ENCODE results near the gene TMEM254.
"Not testable (repeated sequence)": the region's sequence is repeated elsewhere in the genome, so short reads cannot be mapped to it uniquely, and the experiment has no call there.

Gene TMEM254

DNA sequence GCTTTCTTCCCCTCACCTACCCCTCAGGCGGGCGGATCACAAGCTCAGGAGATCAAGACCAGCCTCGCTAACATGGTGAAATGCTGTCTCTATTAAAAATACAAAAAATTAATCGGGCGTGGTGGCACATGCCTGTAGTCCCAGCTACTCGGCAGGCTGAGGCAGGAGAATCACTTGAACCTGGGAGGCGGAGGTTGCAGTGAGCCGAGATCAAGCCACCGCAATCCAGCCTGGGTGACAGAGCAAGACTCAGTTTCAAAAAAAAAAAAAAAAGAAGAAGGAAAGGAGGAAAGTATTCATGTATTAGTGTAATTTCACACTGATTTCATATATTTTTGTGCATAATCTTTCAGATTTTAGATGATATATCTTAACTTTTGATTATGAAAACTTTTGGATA is 55.2 kb downstream of the TMEM254 start:
- not testable (repeated sequence) for DNase-seq

GRCh38 chr10:80136134-80136571 is 57.7 kb downstream of the TMEM254 start:
- DNase-seq, result no peak

- DNase-seq, result no peak
Measured at GRCh38 chr10:80137031-80137862, 58.8 kb downstream of the TMEM254 start.

DNA sequence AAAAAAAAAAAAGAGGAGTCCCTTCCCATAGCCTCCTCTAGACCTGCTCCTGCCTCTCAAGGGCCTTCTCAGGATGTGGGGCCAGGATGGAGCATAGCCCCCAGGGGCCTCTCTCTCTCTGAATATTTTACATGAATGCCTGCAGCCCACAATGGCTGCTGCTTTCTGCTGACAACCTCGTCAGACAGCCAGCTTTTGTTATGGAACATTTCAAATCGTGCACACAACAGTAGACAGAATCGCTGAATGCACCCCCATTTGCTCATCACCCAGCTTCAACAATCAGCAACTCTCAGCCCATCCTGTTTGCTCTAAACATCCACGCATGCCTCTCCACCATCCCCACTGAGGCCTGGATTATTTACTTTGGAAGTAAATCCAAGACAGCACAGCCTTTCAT is 59.5 kb downstream of the TMEM254 start:
- no peak for DNase-seq

- no peak for DNase-seq
Measured at GRCh38 chr10:80139265-80139664, 60.8 kb downstream of the TMEM254 start.

DNA sequence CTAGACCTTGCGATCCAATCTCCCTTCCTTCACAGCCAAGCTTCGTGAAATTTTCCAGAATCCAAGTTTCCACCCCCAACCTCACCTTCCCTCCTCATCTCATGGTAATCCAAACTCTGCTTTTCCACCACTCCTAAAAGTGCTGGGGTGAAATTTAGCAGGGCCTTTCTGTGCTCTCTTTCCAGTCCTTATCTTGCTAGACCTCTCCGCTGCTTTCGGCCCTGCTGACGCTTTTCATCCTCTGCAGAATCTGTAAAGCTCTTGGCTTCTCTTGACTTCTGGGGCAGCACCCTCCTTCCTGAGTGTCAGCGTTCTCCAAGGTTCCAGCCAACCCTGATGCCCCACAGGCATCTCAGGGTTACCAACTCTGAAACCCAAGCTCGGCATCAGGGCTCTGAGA is 61.8 kb downstream of the TMEM254 start:
- DNase-seq, result no peak

DNA sequence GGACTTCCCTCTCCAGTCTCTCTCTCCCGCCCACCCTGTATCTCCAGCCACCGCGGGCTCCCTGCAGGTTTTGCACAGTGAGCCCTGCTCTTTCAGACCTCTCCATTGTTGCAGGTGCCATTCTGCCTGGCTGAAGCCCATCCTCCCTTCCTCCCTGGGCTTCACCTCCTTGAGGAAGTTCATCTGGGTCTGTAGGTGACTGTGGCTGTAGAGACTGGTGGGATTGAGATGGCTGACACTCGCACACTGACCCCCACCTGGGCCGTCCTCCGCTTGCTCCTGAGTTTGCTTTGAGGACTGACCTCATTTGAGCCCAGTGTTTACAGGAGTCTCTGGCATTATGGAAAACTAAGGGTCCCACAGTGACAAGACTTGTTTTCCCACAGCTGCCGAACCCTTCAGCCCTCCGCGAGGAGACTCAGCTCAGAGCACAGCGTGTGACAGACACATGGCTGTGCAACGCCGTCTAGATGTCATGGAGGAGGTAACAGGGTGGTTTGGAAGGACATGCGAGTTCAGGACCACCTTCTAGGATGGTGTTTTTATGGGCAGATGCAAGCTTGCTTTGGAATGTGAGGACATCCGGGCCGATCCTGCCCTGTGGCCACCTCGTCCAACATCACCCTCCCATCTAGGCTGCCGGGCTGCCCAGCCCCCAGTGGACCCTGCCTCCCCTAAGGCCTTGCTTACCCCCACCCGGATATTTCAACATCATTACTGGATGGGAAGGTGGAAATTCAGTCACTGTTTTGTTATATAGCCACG is 63.4 kb downstream of the TMEM254 start:
- no peak for DNase-seq

All from NCI-H2029 (cell line).